G401 (cell line): ENCODE measurements around the gene ADCY2. TPM values are rescaled to one million over a fixed set of nuclear protein-coding genes. Genes with fewer than 3 reads are reported as not detected.
A peak's percentile ranks its signal among the peaks of the same experiment; 100 is the strongest.

Source experiments
- DNase-seq: peaks from one replicate; pipeline ENCODE4 v3.0.0-alpha.2; 2015; ENCODE audit warnings: low spot score
- in situ Hi-C: cut with HindIII; loops from 2 replicates; pipeline ENCODE4 v1.10.0; 2016; ENCODE audit warnings: low sequenced_read_pairs, mixed read lengths
- total RNA-seq: library from RNA; depleted of rRNA; stranded (reverse); fragments of >200 nt; shearing (Covaris generic); gene quantifications from 2 replicates; pipeline ENCODE4 v1.2.3, GENCODE V29; 2014

Gene ADCY2
- total RNA-seq, 1 experiment from 2014 or later, result 0.03 TPM

GRCh38 chr5:7625740-7626139, 229.8 kb downstream of the ADCY2 start:
- in situ Hi-C loops, result no loop called here

DNA sequence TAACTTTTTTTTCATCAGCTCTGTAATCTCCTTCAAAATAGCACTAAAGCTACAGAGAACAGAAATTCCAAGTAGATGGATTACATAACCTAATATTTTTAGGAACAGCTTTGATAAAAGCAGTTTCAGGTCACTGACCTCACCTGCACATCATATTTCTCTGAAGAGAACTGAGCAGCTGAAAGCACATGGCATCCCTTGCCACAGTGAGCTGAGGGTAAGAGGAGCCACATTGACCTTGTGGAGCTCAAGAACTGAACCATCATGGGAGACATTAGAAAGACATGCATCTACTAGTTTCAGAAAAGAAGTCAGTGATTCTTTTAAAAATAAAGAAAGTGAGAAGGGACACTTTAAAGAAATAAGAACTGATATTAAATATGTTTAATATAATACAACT, 232.3 kb downstream of the ADCY2 start:
- in situ Hi-C loops, result no loop called here
- no peak for DNase-seq

More at GRCh38 chr5:7625740-7626139, 229.8 kb downstream of the ADCY2 start:
- DNase-seq, result no peak

DNA sequence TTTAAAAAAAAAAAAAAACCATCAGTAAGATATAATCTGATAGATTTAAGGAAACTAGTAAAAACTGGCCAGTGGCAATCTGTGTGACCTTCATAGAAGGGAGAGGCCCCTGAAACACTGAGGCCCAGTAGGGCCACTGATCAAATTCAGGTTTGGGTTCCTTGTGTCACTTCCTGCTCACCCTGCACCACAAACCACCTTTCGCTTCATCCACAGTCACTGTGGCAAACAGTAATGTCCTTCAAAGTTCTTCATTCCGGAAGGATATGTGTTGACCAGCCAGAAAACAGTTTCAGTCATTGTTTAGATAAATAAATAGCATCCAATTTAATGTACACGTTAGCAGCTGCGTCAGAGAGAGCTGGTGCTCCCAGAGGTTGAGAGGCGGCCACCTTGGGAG, 232.9 kb downstream of the ADCY2 start:
- in situ Hi-C loops, result no loop called here
- no peak for DNase-seq

DNA sequence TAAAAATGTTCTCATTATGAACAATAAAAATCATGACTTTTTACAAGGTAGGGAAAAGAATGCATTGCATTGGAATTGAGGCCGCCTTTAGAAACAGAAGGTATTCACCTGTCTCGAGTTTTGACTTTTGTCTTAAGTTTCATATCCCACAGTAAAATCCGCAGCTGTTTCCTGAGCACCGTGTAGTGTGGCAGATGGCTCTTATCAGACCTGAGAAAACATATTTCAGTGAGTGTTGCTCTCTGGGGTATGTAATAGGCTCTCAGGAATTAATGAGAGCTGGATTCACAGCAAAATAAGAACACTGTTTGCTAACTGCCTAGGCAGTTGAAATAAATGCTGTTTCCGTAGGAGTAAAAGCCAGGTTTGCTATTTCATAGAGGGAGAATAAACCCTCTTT, 233.6 kb downstream of the ADCY2 start:
- in situ Hi-C loops, result no loop called here
- no peak for DNase-seq

GRCh38 chr5:7634837-7635236, 238.9 kb downstream of the ADCY2 start:
- in situ Hi-C loops, result no loop called here

DNA sequence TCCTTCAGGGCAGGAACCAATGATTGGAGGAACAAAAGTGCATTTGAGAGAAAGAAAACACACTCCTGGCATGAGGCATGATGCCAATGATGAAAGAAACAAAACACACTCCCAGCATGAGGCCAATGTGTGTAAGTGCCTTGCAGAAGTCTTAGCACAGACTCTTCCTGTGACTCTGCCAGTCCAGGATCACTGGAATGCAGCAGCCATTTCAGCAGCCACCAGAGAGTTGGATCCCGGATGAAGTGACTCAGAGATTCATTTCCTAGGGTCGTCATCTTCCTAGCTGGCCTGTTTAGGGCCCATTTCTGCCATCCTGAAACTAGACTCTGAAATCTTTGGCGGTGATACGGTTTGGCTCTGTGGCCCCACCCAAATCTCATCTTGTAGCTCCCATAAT, 242.5 kb downstream of the ADCY2 start:
- DNase-seq, result no peak
- in situ Hi-C loops, result no loop called here

More at GRCh38 chr5:7634837-7635236, 238.9 kb downstream of the ADCY2 start:
- DNase-seq, result no peak

DNA sequence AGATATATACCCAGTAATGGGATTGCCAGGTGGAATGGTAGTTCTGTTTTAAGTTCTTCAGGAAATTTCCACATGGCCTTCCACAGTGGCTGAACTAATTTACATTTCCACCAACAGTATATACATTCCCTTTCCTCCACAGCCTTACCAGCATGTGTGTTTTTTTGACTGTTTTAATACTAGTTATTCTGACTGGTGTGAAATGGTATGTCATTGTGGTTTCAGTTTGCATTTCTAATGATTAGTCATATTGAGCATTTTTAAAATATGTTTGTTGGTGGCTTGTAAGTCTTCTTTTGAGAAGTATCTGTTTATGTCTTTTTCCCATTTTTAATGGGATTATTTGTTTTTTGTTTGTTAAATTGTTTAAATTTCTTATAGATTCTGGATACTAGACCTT, 246.1 kb downstream of the ADCY2 start:
- in situ Hi-C loops, result no loop called here
- no peak for DNase-seq

DNA sequence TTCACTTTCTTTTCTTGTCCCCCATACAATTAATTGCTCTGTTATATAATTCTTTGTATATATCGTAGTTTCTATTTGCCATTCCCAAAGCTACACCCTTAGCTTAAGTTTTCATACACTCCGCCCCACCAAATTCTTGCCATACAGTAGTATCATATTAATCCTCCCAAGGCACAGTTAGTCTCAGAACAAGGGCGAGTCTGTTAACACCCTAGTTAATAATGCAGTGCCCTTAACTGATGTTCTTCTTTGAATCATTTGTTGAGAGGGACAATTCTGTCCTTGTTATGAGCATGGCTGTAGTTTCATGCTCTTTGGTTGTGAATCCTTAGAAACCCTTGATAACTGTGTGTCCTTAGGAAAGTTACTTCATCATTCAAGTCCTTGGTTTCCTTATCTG, 248.8 kb downstream of the ADCY2 start:
- DNase-seq, result no peak
- in situ Hi-C loops, result no loop called here

DNA sequence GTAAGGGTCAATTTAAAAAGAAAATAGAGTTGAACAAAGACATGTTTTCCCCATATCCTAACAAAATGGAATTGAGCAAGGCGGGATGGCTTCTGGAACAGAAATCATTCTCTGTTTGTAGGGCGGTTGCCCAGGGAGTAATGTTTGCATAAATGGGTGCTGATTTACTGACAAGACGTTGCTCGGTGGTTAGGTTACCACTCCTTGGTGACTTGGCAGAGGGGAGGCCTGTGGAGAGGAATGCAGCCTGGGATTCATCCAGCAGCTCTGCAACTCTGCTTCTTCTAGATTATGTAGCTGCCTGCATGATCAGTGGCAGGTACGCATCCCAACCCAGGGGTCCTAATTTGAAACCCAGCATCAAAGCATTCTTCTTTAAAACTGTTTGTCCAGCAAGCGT, 254.8 kb downstream of the ADCY2 start:
- in situ Hi-C loops, result no loop called here
- DNase-seq, result peak; percentile 6

DNA sequence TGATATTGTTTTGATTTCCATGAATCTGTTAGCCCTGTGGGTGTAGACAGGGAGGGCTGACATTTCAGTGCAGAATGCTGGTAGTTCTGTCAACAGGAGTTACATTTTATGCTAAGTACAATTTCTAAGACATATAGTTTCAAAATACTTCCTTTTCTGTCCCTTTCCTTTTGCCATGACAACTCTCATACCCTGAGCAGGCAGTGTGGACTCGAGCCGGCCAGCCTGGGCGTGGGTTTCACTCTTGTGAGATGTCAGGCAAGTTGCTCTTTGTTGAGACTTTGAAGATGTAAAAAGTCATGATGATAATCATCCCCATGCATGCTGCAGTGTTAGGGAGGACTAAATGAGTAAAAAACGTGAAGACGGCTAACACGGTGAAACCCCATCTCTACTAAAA, 257.1 kb downstream of the ADCY2 start:
- in situ Hi-C loops, result no loop called here
- no peak for DNase-seq

GRCh38 chr5:7657153-7657552, 261.2 kb downstream of the ADCY2 start:
- no peak for DNase-seq
- in situ Hi-C loops, result no loop called here

- DNase-seq, result no peak
- in situ Hi-C loops, result no loop called here
Measured at GRCh38 chr5:7659420-7659819, 263.5 kb downstream of the ADCY2 start.

DNA sequence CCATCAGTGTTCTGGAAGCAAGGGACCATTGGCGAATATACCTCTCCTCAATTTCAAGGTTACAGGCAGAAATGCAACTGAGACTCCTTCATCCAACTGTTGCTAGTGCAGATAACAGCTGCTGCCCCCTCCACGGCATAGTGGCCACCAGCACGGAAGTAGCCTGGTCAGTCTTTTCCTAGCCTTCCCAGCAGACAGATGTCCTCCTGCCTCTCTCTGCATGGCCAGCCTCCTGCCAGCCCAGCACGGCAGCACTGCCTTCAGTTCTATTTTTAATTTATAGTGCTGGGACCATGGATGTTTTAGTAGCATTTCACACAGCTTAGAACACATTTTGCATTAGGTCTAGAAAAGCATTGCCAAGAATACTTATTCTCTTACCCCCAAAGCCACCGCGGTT, 266.4 kb downstream of the ADCY2 start:
- in situ Hi-C loops, result no loop called here
- no peak for DNase-seq

GRCh38 chr5:7663808-7664207, 267.9 kb downstream of the ADCY2 start:
- in situ Hi-C loops, result no loop called here
- DNase-seq, result no peak

GRCh38 chr5:7664208-7664607, 268.3 kb downstream of the ADCY2 start:
- in situ Hi-C loops, result no loop called here
- DNase-seq, result no peak

DNA sequence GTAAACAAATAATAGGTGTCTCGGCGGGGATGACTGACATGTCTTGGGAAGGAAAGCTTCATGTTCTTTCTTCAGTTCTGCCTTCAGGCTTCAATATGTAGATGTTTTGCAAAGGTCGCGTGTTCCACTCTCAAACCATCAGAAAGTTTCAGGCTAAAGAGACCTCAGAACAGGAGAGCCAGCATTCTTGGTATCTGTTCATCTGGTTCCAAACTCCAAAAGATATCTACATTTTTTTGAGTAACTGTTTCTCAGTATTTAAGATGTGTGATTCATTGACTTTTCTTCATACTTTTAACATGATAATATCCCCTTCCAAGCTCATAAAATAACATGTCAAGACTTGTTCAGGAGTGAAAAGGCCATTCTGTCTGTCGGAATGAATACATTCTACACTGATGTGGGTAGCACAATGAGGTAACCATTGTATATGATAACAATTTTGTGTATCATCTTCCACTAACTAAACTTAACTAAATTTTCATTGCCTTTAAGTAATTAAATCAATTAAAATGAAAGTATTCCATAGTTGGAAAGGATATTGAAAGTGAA, 271.4 kb downstream of the ADCY2 start:
- in situ Hi-C loops, result no loop called here
- no peak for DNase-seq

GRCh38 chr5:7668161-7668560, 272.2 kb downstream of the ADCY2 start:
- in situ Hi-C loops, result no loop called here
- no peak for DNase-seq

- no peak for DNase-seq
- in situ Hi-C loops, result no loop called here
Measured at GRCh38 chr5:7668627-7669026, 272.7 kb downstream of the ADCY2 start.

- DNase-seq, result peak; percentile 13
- in situ Hi-C loops, result no loop called here
Measured at GRCh38 chr5:7671381-7671993, 275.5 kb downstream of the ADCY2 start.

DNA sequence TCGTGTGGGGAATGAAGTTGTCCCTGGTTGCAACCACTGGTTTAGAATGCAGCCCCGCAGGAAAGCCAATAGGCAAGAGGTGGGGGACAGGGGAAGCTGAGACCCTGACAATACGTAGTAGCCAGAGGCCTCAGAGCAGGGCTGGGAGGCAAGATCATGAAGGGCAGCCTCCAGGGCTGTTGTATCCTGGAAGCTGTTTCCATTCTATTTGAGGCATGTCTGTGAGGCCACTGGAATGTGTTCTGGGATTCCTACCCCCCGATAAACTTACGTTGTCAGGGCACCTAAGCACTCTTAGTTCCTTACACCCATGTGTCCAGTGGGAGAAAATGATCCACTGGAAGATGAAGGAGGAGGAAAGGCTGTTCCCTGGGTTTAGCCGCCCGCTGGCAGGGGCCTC, 277.7 kb downstream of the ADCY2 start:
- no peak for DNase-seq
- in situ Hi-C loops, result no loop called here

GRCh38 chr5:7676455-7676854, 280.5 kb downstream of the ADCY2 start:
- DNase-seq, result no peak
- in situ Hi-C loops, result no loop called here
